NCI-H187 treated with DMSO at 0.1 percent for 48 hours (cell line): Measurements from ENCODE around the gene CAPN9.
"Not testable (repeated sequence)": the region's sequence is repeated elsewhere in the genome, so short reads cannot be mapped to it uniquely, and the experiment has no call there.

ENCODE experiments used
- DNase-seq: peaks from one replicate; lab custom pipeline; 2025; lab: John Stamatoyannopoulos, UW

CAPN9 gene

DNA sequence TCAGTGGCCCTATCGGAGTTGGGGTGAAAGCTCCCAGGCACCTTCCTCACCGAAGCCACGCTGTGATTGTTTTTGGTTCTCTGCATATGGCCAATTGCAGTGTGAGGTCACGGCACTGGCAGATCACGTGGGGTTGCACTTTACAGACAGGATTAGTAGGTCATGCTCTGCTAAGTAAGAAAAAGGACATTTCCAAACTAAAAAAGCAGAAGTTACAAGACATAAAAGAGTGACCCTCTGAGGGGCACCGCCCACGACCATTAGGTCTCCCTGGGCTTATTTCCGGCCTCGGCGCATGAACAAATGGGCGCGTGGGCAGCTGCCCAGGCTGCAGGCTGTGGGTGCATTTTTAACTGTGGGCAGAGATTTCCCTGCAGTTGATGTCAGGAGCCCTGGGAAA is 2.0 kb downstream of the CAPN9 start:
- no peak for DNase-seq

DNA sequence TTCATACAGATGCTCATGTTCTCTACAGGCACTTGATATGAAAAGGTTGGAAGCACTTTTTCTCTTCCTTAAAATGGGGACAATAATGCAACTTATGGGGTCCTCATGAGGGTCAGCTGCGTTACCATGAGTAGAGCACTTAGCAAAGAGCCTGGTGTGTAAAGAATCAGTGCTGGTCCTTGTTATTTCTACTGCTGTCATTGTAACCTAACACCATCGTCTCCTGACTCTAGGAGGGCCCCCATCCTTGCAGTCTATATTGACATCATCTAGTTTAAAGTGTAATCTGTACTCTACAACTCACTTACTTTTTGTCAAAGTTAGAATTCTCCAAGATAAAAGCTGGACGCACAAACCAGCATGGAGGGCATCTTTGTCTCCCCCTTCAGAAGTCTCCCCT is 2.4 kb downstream of the CAPN9 start:
- DNase-seq = no peak

DNA sequence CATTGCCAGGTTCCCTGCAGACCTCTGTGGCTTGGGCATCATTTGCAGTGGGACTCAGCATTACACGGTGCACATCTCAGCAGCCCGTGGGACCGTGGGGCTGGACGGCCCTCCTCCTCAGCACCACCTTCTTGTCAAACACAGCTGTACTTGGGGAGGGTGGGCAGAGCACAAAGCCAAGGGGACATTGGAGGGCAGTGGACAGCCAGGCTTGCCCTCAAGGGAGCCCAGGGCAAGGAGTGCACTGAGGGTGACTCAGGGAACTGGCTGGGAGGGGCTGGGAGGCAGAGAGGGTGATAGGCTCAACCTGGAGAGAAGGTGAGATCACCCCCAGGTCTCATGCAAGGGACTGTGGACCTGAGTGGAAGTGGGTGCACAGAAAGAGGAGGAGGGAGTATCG is 3.4 kb downstream of the CAPN9 start:
- DNase-seq = no peak

DNA sequence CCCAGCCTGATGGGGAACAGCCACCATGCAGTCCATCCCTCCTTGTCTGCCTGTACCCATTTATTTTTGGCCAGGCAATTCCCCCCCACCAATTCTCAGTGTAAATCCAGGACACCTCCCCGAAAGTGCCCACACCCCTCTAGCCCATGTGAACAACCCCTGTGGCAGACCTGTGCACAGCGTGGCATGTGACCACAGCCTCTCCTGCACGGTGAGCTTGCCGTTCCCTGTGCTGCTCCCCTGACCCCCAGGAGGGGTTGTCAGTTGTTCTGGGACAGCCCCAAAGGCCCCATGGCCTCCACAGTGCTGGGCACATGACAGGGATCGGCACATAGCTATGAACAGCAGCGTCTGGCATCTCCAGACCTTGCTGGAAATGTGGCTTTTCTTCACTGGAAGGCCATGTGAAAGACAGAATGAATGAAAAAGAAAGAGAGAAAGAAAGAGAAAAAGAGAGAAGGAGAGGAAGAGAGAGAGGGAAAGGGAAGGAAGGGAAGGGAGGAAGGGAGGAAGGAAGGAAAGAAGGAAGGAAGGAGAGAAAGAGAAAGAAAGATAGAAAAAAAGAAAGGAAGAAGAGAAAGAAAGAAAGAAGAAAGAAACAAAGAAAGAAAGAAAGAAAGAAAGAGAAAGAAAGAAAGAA is 3.9 kb downstream of the CAPN9 start:
- DNase-seq = no peak

DNA sequence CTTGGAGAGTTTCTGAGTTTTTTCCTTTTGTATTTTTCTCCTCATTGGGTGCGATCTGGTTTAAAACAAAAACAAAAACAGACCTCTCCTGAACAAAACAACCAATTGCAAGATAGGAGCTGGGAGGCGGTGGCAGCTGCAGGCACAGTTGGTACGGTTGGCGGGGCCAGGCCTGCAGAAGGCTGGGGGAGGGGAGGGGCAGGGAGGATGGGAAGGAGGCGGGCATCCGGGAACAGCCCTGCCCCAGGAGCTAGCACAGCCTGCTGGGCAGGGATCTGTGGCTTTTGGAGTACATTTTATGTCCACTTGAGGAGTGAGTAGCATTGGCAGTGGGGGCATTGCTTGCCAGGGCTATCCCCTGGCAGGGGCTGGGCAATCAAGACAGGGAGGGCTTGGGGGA is 5.2 kb downstream of the CAPN9 start:
- DNase-seq = peak; percentile 61

DNA sequence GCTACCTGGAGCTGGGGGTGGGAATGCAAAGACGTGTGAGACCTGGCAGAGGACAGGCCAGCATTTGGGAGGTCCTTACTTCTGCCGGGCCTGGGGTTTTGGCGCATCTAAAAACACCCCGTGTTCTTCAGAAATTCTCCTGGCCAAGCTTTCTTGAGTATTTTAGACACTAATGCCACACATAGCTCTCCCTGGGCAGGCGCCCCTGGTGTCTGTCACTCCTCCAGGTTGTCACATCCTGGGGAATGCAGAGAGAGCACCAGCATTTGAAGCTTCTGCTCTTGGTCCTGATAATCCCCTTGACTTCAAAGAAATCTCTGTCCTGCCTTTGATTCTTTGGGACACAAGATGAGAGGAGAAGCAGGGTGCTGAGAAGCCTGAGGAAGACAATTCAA is 6.0 kb downstream of the CAPN9 start:
- DNase-seq = no peak

DNA sequence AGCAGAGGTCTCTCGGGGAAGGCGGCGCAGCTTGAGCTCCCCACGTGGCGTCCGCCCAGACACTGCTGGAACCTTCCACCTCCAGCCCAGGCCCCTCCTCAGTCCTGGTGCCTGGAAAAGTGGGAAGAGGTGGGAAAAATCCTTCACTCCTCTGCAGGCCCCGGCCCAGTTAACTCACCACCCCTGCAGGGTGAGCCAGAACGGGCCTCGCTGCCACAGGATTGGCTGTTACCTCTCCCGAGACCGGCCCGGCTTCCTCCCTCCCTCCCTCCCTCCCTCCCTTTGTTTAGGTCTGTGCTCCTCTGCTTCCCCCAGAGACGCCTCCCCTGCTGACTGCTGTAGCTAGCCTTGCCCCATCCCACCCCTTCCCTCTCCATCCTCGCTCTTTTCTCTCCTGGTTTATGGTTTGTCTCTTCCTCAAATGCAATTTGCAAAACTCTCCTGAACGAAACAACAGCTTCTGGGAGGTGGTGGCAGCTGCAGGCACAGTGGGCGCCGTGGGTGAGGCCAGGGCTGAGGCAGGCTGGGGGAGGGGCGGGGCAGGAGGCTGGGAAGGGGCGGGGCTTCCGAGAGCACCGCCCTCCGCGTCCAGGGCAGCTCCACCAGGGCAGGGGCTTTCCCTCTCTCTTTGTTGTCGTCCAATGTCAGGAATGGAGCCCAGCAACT is 6.5 kb downstream of the CAPN9 start:
- DNase-seq = peak; percentile 18

DNA sequence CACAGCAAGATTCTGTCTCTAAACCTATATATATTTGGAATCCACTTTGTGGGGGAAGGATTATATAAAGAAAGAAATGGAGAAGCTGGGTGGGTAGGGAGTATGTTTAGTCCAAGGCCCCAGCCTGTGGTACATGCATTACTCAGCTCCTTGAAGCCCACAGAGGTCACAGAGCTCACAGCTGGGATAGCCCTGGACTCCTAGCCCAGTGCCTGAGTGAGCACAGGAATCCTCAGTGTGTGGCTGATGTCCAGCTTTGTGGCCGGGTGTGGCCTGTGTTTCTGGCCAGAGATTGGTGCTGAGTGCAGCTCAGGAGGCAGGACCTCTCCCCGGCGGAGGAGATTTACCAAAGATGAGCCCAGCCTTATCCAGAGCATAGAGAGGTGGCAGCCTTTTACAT is 7.6 kb downstream of the CAPN9 start:
- no peak for DNase-seq

DNA sequence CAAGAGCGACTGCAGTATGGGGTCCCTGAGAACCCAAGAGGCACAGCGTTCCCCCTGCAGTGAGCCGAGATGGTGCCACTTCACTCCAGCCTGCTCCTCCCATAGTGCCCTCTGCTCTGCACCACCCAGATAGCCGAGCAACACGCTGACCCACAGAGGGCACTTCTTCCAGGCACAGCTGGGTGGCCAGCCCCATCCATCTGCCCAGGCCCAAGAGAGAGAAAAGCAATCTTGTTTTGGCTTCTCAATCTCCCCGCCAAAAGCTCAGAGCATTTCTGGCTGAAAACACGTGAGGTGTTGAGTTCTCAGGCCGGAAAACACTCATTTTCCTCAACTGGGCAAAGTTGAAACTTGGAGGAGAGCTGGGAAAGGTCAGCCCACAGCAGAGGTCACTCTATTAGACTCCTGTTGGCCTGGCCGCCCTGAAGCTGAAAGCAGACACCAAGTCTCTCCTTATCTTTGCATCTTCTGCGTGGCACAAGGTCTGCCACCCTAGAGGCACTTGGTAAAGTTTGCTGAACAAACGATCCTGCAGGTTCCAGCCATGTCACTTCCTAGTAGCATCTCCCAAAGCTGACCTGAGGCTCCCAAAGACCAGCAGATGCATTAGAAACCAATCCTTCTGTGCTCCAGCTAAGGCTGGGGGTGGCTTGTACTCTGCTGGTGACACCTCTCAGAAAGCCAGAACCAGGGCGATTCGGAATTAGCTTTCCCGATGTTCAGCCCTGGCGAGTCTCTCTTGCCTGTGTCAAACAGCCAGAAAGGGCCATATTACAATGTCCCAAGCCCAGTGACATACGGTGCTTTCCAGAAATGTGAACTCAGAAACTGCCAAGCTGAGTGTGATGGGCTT is 10.9 kb downstream of the CAPN9 start:
- no peak for DNase-seq

DNA sequence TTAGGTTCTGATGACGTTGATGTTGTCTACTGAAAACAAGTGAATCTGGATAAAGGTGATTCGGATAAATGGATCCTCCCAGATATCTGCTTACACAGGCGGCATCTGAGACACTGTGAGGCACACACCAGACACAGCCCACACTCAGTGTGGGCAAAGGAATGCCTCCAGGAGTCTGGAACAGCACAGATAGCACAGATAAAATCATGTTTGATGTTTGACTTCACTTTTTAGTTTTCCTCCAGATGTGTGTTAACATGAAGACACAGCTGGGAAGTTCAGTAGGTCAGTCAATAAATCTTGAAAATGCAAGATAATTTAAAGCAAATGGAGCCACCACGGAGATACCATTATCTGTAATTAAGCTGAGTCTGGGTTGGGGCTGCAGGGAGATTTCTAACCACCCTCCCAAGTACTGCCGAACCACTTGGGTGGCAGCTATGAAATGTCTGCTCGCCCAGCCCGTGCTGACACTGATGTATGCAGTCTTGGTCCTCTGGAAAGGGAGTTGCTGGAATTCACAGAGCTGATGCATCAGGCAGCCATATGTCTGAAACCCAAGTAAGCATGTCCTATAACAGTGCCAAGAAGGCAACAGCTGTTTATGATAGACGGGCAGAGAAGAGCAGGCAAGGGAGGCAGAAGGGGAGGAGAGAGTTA is 11.7 kb downstream of the CAPN9 start:
- no peak for DNase-seq

DNA sequence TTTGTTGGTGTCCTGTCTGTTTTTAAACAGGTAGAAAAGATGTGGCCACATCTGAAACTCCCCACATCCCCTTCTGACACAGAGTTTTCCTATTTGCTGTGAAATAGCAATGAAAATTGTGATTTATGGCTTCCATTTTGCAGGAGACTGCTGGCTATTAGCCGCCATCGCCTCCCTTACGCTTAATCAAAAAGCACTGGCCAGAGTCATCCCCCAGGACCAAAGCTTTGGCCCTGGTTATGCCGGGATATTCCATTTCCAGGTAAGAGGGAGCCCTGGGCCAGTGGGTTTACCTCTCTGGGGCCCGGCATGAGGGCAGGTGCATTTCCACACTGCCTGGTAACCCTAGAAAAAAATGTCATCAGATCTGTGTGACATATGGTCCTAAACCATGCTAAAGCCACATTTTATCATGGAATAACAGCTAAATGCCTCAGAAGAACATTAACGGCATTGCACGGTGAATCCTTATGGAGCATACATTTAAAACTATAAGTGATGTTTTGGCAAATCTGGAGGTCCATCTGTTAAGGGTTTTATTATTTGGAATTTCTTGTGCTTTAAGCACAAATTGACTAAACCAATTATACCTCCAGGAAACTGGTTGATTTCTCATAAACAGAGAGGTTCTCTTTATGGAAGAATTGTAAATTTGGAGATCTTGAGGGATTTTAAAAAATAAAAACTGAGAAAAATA is 12.3 kb downstream of the CAPN9 start:
- no peak for DNase-seq

DNA sequence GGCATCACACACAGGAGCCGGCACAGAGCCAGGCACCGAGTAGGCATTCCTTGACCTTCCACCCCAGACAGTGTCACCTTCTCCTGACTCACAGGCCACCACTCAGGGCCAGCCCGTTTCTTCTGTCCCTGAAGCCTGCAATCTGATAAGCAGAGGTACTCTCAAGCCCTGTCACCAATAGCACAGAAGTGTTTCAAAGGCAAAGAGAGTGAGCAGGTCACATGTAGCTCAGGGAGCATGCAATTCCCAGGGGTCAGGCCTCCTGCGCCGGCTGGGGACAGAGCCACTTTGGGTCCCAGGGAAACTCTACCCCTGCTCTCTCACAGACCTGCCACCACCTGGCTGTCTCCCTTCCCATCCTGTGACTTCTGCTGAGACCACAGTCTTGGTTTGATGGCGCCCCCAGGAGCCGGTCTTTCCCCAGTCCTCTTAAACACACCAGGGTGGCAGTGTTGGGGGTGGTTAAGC is 13.2 kb downstream of the CAPN9 start:
- no peak for DNase-seq

DNA sequence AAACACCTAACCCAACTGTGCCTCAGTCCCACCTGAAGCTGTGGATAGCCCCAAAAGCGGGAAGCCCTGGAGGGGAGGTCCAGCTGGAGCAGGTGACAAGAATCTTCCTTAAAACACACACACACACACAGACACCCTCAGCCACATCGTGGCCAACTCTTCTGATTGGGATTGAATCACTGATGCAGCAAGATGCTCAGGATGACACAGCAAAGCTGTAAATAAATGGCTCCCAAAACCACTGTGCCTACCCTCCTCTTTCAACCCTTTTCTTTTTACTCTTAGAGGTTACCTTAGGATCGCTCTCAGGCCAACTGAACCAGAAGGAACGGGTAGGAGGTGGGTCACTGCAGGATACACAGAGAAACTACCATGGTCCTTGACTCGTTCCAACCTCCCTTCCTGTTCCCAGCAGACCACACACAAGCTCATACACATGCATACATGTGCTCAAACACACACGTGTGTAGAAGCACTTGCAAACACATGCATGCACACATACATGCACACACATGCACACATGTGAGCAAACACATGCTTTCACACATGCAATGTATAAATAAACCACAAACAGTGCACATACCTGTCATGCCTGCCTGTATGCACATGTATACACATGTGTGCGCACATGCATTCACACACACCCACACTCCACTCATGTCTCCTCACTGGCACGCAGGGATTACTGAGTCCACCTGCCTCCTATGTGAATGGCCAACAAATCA is 14.4 kb downstream of the CAPN9 start:
- DNase-seq = no peak

DNA sequence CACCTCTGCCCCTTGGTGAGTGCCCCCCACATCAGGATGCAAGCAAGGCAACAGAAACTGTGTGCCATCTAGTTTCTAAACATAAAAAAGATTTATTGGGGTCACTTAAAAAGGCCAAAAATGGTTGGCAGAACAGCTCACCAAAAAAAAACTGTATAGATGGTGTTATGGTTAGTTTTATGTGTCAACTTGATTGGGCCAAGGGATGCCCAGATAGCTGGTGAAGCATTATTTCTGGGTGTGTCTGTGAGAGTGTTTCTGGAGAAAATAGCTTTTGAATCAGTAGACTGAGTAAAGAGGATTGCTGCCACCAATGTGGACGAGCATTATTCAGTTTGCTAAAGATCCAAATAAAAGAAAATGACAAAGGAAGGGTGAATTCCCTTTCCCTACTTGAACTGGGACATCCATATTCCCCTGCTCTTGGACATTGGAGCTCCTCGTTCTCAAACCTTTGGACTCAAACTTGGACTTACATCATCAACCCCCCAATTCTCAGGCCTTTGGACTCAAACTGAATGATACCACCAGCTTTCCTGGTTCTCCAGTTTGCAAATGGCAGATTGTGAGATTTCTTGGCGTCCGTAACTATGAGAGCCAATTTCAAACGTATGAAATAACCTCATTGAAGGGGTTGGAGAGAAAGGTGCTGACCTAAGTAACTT is 16.9 kb downstream of the CAPN9 start:
- no peak for DNase-seq

DNA sequence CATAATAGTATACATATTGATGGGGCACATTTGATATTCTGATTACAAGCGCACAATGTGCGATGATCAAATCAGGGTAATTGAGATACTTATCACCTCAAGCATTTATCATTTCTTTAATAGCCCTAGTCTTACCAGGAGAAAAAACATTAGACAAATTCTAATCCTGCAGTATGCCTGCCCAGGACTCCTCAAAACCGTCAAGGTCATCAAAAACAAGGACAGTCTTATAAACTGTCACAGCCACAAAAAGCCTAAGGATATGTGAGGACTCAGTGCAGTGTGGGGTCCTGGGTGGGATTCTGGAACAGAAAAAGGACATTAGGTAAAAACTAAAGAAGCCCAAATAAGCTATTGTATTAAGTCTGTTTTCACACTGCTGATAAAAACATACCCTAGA is 19.1 kb downstream of the CAPN9 start:
- no peak for DNase-seq

DNA sequence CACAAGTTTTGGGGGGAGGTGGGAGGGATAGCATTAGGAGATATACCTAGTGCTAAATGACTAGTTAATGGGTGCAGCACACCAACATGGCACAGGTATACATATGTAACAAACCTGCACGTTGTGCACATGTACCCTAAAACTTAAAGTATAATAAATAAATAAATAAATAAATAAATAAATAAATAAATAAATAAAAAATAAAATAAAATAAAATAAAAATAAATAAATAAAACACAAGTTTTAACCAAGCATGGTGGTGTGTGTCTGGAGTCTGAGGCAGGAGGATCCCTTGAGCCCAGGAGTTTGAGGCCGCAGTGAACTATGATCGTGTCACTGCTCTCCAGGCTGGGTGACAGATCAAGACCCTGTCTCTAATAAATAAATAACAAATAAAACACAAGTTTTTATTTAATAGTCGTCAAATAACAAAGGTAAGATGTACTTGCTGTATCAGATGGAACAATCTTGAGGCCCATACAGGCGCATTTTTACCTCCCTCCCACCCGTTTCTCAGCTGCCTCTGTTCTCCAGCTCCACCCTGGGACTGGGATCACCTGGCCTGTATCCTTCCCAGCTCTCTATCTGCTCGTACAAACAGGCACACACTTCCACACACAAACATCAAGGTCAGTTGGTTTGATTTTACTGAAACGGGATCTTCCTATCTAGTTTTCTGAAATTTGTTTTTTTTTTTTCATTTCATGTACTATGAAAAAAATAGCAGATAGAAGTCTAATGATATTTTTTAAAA is 20.8 kb downstream of the CAPN9 start:
- not testable (repeated sequence) for DNase-seq

DNA sequence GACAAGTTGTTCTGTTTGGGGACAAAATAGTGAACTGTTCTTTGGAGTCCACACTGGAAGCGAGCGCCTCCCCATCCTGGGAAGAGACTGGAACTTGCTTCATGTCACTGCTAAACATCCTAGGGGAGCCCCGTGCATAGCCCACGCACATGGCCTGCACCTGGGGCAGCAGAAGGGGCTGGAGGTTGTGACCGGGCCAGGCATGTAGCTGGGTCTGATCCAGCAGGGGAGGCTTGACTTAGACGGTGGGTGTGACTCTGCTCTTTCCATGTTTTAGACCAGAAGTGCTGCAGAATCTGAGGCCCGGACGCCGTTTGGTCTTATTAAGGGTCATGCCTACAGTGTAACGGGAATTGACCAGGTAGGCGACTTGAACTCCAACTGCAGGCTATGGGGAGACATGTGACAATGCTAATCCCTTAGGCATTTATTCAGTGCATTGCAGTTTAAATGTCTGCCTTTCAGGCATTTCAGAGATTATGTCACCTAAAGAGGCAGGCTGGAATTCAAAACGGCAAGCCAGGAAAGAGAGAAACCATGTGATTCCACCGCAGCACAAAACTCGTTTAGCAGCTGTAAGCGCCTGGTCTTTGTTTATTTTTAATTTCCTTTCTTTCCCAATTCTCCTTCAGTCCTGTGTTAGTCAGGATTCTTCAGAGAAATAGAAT is 21.8 kb downstream of the CAPN9 start:
- DNase-seq = no peak

DNA sequence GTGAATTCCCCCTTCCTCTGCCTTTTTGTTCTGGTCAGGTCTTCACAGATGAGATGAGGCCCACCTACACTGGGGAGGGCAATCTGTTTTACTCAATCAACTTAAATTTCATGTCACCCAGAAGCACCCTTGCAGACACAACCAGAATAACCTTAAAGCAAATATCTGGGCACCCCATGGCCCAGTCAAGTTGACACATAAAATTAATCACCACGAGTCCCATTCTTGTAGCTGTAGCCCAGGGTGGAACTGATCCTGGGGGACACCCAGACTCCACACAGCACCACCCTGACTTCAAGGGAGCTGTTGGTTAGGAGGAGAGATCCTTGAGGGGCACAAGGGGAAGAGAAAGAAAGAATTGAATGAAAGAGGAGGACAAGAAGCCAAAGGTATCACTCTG is 23.1 kb downstream of the CAPN9 start:
- DNase-seq = no peak

DNA sequence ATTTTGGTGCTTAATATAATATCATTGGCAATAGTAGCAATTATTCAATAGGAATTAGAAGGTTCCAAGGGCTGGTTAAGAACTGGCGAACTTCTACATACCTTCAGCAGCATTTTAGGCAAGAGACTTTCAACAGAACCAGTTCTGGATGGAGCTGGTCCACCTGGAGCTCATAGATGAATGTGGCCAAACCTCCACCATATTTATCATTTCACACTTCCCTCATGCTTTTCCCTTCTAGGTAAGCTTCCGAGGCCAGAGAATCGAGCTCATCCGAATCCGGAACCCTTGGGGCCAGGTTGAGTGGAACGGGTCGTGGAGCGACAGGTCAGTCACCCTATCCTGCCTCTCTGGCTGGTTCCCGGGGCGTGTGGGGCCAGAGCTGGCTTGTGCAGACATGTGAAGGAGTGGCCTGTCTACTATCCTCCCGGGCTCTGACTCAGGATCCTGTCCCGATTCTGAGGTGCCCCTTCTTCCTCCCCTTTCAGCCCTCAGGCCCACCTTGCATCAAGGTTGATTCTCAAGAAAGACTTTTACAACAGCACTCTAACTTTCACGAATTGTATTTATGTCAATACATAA is 24.7 kb downstream of the CAPN9 start:
- DNase-seq = no peak
